ENCODE measurements around the gene THBS2.

DNA sequence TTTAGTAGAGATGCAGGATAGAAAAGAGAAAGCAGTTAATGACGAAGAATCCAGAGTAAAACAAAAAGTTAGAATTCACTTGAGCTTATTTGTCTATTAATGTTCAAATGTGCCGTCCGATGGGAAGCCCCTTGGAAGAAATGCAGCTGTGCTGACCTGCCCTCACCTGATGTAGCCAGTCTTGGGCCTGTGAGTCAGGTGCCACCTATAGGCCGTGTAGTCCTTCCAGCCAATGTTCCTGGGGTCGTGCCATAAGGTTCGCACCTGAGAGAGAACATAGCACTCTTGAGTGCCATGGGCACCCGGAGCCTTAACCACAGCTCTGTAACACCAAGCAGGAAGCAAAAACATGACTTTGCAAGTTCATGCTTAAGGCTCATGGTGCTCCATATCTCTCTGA, 32.4 kb downstream of the THBS2 start:
- TF ChIP-seq, protein P1, sequence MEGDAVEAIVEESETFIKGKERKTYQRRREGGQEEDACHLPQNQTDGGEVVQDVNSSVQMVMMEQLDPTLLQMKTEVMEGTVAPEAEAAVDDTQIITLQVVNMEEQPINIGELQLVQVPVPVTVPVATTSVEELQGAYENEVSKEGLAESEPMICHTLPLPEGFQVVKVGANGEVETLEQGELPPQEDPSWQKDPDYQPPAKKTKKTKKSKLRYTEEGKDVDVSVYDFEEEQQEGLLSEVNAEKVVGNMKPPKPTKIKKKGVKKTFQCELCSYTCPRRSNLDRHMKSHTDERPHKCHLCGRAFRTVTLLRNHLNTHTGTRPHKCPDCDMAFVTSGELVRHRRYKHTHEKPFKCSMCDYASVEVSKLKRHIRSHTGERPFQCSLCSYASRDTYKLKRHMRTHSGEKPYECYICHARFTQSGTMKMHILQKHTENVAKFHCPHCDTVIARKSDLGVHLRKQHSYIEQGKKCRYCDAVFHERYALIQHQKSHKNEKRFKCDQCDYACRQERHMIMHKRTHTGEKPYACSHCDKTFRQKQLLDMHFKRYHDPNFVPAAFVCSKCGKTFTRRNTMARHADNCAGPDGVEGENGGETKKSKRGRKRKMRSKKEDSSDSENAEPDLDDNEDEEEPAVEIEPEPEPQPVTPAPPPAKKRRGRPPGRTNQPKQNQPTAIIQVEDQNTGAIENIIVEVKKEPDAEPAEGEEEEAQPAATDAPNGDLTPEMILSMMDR (IDR thresholded peaks at IDR 0.05 in 2 of 3, conservative IDR thresholded peaks at IDR 0.05 in 1 of 3; ENCODE audit: control insufficient read depth in 2 of 3, extremely low read depth in 1 of 3, insufficient read depth in 1 of 3, low read depth in 3 of 3, low read length in 3 of 3), result no peak
- TF ChIP-seq YY1 (IDR thresholded peaks at IDR 0.05; ENCODE audit: low read depth, low read length) (no peak), CHD2 (IDR thresholded peaks at IDR 0.05; ENCODE audit: borderline replicate concordance, low read depth, low read length) (no peak), JUND (IDR thresholded peaks at IDR 0.05; ENCODE audit: low read depth, low read length) (no peak), RAD51 (IDR thresholded peaks at IDR 0.05) (no peak), MYC (IDR thresholded peaks at IDR 0.05; ENCODE audit: insufficient read depth, insufficient read length, insufficient replicate concordance, low read length, severe bottlenecking) (no peak), YBX1 (IDR thresholded peaks at IDR 0.05) (no peak), CHD4 (IDR thresholded peaks at IDR 0.05) (no peak), ZNF274 (IDR thresholded peaks at IDR 0.05; ENCODE audit: insufficient read depth, insufficient read length) (no peak), CBX5 (IDR thresholded peaks at IDR 0.05; ENCODE audit: low read depth) (no peak), RFX5 (IDR thresholded peaks at IDR 0.05; ENCODE audit: low read depth, low read length) (no peak)
- TF ChIP-seq, protein P2, sequence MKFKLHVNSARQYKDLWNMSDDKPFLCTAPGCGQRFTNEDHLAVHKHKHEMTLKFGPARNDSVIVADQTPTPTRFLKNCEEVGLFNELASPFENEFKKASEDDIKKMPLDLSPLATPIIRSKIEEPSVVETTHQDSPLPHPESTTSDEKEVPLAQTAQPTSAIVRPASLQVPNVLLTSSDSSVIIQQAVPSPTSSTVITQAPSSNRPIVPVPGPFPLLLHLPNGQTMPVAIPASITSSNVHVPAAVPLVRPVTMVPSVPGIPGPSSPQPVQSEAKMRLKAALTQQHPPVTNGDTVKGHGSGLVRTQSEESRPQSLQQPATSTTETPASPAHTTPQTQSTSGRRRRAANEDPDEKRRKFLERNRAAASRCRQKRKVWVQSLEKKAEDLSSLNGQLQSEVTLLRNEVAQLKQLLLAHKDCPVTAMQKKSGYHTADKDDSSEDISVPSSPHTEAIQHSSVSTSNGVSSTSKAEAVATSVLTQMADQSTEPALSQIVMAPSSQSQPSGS (IDR thresholded peaks at IDR 0.05; ENCODE audit: low read length), result no peak

Data from GM12878 (cell line).